GM12874 (cell line): ENCODE results near the gene RAPGEF6.
A peak's percentile ranks its signal among the peaks of the same experiment; 100 is the strongest.

Source experiments
- CTCF ChIP-seq: IDR thresholded peaks from 2 replicates; pipeline ENCODE4 v1.5.1; 2011; ENCODE audit warnings: low read depth, mild to moderate bottlenecking, control low read depth, low read length, moderate library complexity; ENCODE audit not compliant: insufficient read depth

The RAPGEF6 gene

DNA sequence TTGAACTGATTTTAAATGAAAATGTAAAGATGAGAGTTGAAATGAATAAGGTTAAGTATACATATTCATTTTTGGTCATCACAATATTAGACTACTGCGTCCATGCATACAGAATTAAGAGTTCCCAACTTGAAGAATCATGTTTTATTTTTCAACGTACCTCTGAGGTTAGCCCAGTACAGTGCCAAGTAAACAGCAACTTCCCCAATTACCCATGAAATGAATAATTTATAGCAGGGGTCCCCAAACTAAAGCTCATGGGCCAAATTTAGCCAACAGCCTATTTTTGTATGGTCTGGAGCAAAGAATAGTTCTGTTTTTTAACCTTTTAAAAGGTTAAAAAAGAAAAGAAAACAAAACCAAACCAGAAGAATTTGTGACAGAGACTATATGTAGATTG, 203.2 kb downstream of the RAPGEF6 start:
- no peak for TF ChIP-seq CTCF

DNA sequence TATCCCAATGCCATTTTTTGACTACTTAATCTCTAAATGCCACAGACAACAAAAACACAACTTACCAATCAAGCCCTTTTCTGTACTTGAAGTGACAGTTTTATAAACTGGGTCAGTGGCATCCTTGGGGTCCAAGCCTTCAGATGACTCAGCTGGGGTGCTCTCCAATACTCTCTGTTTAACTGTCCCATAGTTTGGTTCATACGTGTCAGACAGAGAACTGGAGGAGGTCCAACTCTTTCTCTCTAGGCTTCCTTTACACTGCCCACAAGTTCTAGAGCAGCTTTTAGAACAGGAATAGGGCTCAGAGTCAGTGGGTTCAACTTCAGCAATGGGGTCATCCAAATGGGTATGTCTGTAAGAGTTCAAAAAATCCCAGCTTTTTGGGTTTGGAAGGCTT, 204.2 kb downstream of the RAPGEF6 start:
- no peak for TF ChIP-seq CTCF

- no peak for TF ChIP-seq CTCF
These were observed 209.0 kb downstream of the RAPGEF6 start for GRCh38 chr5:131426011-131426410.

DNA sequence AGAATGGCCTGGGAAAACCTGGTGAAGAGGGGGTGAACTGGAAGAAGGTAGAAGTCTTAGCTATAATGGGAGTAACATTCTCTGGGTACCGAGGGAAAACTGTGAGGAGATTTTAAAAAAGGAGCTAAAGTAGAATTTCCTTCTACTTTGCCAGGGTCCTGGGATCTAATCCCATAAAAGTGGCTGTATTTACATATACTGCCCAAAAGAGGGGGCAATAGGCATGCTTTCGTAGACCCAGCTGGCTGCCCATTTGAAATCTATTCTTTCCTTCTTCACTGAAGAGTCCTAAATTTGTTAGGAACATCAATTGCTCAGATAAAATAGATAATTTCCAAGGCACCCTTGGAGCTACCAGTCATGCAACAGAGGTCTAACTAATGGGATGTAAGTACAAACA, 212.0 kb downstream of the RAPGEF6 start:
- TF ChIP-seq CTCF: peak; percentile 32; the same call in 1 of the 2 replicates

GRCh38 chr5:131419877-131420276, 215.2 kb downstream of the RAPGEF6 start:
- TF ChIP-seq CTCF: no peak

GRCh38 chr5:131418846-131419245, 216.2 kb downstream of the RAPGEF6 start:
- no peak for TF ChIP-seq CTCF

DNA sequence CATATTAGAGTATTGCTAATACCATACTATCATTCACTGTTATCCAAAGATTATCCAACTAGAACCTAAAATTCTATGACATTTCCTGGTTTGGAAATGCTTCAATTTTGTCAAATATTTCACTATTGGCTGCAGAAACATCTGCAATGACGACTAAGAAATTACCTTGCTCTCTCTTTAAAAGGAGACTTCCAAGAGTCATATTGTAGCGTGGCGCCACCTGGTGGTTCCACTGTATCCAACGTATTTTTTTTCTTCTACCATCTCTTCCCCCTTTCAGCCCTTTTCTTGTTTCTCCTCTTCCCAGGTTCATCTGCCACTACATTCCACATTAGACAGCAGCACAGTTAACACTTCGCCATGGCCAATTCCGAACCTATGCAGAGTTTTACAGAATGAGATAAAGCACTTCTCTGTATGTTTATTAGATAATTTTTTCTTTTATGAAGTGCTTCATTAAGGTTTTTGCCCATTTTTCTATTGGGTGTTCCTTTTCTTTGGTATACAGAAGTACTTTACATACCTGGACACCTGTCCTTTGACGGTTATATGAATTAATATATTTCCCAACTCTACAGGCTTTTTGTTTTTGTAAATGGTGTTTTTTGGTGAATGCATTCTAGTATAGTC, 217.7 kb downstream of the RAPGEF6 start:
- TF ChIP-seq CTCF: peak; percentile 55

DNA sequence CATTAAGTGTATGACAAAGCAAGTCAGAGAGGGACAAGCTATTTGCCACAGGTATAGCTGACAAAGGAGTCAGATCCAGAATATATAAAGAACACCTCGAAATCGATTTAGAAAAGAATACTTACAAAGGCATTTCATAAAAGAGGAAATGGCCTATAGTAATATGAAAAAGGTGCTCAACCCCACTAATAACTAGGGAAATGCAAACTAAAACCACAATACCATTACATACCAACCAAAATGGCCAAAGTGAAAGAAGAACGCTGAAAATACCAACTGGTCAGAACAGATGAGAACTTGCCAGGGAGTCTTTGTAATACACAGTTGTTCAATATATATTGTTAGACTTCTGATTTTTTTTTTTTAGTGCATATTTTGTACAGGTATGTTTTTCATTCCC, 218.3 kb downstream of the RAPGEF6 start:
- no peak for TF ChIP-seq CTCF
